ENCODE results near the gene FMNL2. TPM values are rescaled to one million over a fixed set of nuclear protein-coding genes. Genes with fewer than 3 reads are reported as not detected.
A peak's percentile ranks its signal among the peaks of the same experiment; 100 is the strongest.

FMNL2 gene
- total RNA-seq, 1 donor from 2014 or later, result 166 TPM

DNA sequence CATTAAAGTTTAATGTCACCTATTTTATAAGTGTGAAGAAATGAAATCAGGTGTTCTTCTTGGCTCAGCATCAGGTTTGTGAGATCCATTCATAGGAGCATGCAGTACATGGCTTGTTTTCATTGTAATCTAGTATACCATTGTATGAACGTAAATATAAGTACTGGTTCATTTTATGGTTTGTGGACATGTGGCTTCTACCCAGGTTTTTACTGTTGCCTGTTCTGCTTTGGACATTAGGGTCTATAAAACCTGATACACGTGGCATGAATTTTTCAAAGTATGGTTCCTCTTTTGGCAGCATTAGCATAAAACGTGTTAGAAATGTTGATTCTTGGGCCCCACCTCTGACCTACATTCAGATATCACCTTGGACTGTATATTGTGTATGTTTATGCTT lies 206.7 kb downstream of the FMNL2 start:
- H3K4me1 Mint-ChIP-seq (ENCODE audit: low read depth, unreplicated experiment), result peaks cover 39% of the 10 kb centered on the region
- no peaks in the 10 kb centered on the region for H3K36me3 Mint-ChIP-seq (ENCODE audit: unreplicated experiment)
- TF ChIP-seq, protein P1, sequence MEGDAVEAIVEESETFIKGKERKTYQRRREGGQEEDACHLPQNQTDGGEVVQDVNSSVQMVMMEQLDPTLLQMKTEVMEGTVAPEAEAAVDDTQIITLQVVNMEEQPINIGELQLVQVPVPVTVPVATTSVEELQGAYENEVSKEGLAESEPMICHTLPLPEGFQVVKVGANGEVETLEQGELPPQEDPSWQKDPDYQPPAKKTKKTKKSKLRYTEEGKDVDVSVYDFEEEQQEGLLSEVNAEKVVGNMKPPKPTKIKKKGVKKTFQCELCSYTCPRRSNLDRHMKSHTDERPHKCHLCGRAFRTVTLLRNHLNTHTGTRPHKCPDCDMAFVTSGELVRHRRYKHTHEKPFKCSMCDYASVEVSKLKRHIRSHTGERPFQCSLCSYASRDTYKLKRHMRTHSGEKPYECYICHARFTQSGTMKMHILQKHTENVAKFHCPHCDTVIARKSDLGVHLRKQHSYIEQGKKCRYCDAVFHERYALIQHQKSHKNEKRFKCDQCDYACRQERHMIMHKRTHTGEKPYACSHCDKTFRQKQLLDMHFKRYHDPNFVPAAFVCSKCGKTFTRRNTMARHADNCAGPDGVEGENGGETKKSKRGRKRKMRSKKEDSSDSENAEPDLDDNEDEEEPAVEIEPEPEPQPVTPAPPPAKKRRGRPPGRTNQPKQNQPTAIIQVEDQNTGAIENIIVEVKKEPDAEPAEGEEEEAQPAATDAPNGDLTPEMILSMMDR (IDR thresholded peaks at IDR 0.05; ENCODE audit: partially characterized antibody, unreplicated experiment), result no peak
- peaks cover 7% of the 10 kb centered on the region for H3K9me3 Mint-ChIP-seq (ENCODE audit: unreplicated experiment)
- H3K4me3 Mint-ChIP-seq (ENCODE audit: unreplicated experiment), result no peak overlapping the region
- H3K27me3 Mint-ChIP-seq (ENCODE audit: unreplicated experiment), result peaks cover 6% of the 10 kb centered on the region
- DNase-seq, result no peak
- no peak overlapping the region for H3K27ac Mint-ChIP-seq (ENCODE audit: unreplicated experiment)

- Mint-ChIP-seq H3K27ac (ENCODE audit: unreplicated experiment) (no peak overlapping the region), H3K27me3 (ENCODE audit: unreplicated experiment) (peaks cover 3% of the 10 kb centered on the region), H3K4me3 (ENCODE audit: unreplicated experiment) (no peak overlapping the region), H3K36me3 (ENCODE audit: unreplicated experiment) (no peaks in the 10 kb centered on the region), H3K9me3 (ENCODE audit: unreplicated experiment) (peaks cover 5% of the 10 kb centered on the region), H3K4me1 (ENCODE audit: low read depth, unreplicated experiment) (peaks cover 38% of the 10 kb centered on the region)
- TF ChIP-seq, protein P1 (IDR thresholded peaks at IDR 0.05; ENCODE audit: partially characterized antibody, unreplicated experiment), result no peak
- DNase-seq, result no peak
Measured at GRCh38 chr2:152542337-152542994, 207.5 kb downstream of the FMNL2 start.

DNA sequence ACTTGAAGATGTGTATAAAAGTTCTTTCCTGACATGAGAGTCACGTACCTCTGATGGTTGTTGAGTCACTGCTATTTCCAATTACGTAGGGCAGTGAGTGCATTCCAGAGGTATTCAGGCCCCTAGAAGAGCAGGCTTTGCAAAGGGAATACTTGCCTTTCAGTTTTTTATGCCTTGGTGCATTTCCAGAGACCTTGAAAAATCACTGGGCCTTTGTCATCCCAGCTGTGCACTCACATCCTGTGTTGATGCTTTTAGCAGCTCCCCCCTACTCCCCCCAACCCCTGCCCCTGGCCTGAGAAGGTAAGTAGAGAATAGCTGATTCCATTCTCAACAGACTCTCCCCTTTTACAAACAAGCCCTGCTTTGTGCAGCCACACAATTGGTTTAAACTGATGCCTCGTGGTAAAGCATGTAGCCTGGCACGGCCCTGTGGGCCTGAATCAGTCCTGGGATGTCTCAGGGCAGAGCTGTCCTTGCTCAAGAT lies 208.1 kb downstream of the FMNL2 start:
- Mint-ChIP-seq H3K36me3 (ENCODE audit: unreplicated experiment) (no peaks in the 10 kb centered on the region), H3K4me1 (ENCODE audit: low read depth, unreplicated experiment) (peaks cover 39% of the 10 kb centered on the region), H3K4me3 (ENCODE audit: unreplicated experiment) (no peak overlapping the region), H3K27me3 (ENCODE audit: unreplicated experiment) (peaks cover 5% of the 10 kb centered on the region), H3K9me3 (ENCODE audit: unreplicated experiment) (peaks cover 3% of the 10 kb centered on the region), H3K27ac (ENCODE audit: unreplicated experiment) (no peak overlapping the region)
- DNase-seq, result no peak
- TF ChIP-seq, protein P1 (IDR thresholded peaks at IDR 0.05; ENCODE audit: partially characterized antibody, unreplicated experiment), result no peak

GRCh38 chr2:152543717-152544116 lies 208.7 kb downstream of the FMNL2 start:
- H3K27ac Mint-ChIP-seq (ENCODE audit: unreplicated experiment), result no peak overlapping the region
- peaks cover 5% of the 10 kb centered on the region for H3K27me3 Mint-ChIP-seq (ENCODE audit: unreplicated experiment)
- no peaks in the 10 kb centered on the region for H3K36me3 Mint-ChIP-seq (ENCODE audit: unreplicated experiment)
- H3K4me3 Mint-ChIP-seq (ENCODE audit: unreplicated experiment), result no peak overlapping the region
- TF ChIP-seq, protein P1 (IDR thresholded peaks at IDR 0.05; ENCODE audit: partially characterized antibody, unreplicated experiment), result no peak
- DNase-seq, result no peak
- peaks cover 6% of the 10 kb centered on the region for H3K9me3 Mint-ChIP-seq (ENCODE audit: unreplicated experiment)
- peaks cover 44% of the 10 kb centered on the region for H3K4me1 Mint-ChIP-seq (ENCODE audit: low read depth, unreplicated experiment)

DNA sequence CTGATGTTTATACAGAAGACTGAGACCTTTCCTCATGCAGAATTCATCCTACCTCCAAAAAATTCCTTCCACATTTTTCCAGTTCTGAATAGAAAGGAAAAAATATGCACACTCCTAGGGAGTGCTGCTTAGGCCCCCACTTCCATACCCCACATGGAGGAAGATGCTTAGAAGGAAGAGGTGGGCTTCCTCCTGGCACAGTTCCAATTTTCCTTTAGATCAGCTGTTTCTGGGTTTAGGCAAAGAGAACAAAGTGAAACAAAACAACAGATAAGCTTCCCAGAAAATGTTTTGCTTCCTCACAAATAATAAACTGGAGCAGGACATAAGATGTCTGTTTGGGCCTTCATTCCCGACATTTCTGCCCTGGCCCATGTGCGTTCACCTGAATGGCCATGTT lies 209.7 kb downstream of the FMNL2 start:
- TF ChIP-seq, protein P1 (IDR thresholded peaks at IDR 0.05; ENCODE audit: partially characterized antibody, unreplicated experiment), result no peak
- Mint-ChIP-seq H3K36me3 (ENCODE audit: unreplicated experiment) (no peaks in the 10 kb centered on the region), H3K4me1 (ENCODE audit: low read depth, unreplicated experiment) (peaks cover 47% of the 10 kb centered on the region), H3K9me3 (ENCODE audit: unreplicated experiment) (peaks cover 6% of the 10 kb centered on the region), H3K4me3 (ENCODE audit: unreplicated experiment) (no peak overlapping the region), H3K27ac (ENCODE audit: unreplicated experiment) (peak overlapping the region; percentile 19), H3K27me3 (ENCODE audit: unreplicated experiment) (peaks cover 5% of the 10 kb centered on the region)
- DNase-seq, result no peak

Data from glutamatergic neuron (in vitro differentiated cells).